ENCODE data around the gene MYH1. TPM values are rescaled to one million over a fixed set of nuclear protein-coding genes. Genes with fewer than 3 reads are reported as not detected.

MYH1 gene
- total and polyA plus RNA-seq, 2 of the 13 experiments (the other 11 are each of a cell fraction or from before 2014, with no cell fraction given), result 0.01 TPM; not detected in 1

DNA sequence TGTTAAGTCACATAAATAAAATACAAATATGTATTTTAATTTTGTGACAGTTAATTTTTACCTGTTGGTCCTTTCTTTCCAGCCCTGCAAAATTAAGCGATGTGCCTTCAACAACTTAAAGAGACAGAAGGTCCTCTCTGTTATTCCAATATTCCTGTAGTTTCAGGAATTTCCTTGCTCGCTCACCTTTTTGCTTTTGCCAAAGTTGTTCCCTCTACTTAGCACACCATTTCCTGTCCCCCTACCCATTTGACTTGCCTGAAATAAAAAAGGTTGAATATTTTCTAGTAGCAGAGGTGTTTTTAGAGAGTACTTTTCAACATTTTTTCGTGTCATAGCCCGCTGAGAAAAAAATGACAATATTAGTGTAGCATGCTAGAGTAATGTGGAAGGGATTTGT is 31.7 kb upstream of the MYH1 start:
- no peak overlapping the region for H2AFZ ChIP-seq (ENCODE audit: low read length)
- 22% methylated on average over 4 of the region's 4 CpGs for WGBS (ENCODE audit: low lambda C conversion rate)
- H3K4me2 ChIP-seq (ENCODE audit: low read depth, low read length), result no peak overlapping the region
- H3K27me3 ChIP-seq (ENCODE audit: control insufficient read depth in 1 of 2, insufficient read depth in 2 of 2, low read length in 2 of 2), result peaks cover 0 to 20% of the 10 kb centered on the region in 2 experiments; a peak in 4 of 5 replicates
- no peak overlapping the region for H3K27ac ChIP-seq (ENCODE audit: extremely low read length, insufficient read depth, low read length)
- H3K4me1 ChIP-seq (ENCODE audit: insufficient read depth, low read length), result no peaks in the 10 kb centered on the region
- H3K4me3 ChIP-seq (replicated peaks in 1 of 3; ENCODE audit: insufficient read depth in 1 of 3, low read depth in 2 of 3, low read length in 3 of 3), result no peak overlapping the region
- H4K20me1 ChIP-seq (ENCODE audit: insufficient read depth, low read length), result no peaks in the 10 kb centered on the region
- H3K36me3 ChIP-seq (replicated peaks in 1 of 2; ENCODE audit: control insufficient read depth in 1 of 2, insufficient read depth in 2 of 2, low read length in 2 of 2), result no peaks in the 10 kb centered on the region
- no peak for TF ChIP-seq NR2C2 (CRISPR knock-in tag; IDR thresholded peaks at IDR 0.05; ENCODE audit: borderline replicate concordance)
- no peak for TF ChIP-seq MTF1 (CRISPR knock-in tag; IDR thresholded peaks at IDR 0.05)
- TF ChIP-seq BRD4 (CRISPR knock-in tag; IDR thresholded peaks at IDR 0.05), result no peak
- TF ChIP-seq HMG20A (CRISPR knock-in tag; IDR thresholded peaks at IDR 0.05; ENCODE audit: borderline replicate concordance), result no peak
- DNase-seq (ENCODE audit: low spot score), result no peak
- H3K79me2 ChIP-seq (ENCODE audit: insufficient read depth, low read length), result no peaks in the 10 kb centered on the region
- H3K9me3 ChIP-seq (ENCODE audit: low read length), result no peaks in the 10 kb centered on the region
- in situ Hi-C loops (cut with HindIII; ENCODE audit: extremely low pct_ligation_motif_present, low pct_unique_long_range_greater_than_20kb), result no loop called here
- intact Hi-C loops (cut with micrococcal nuclease; ENCODE audit: unreplicated experiment), result no loop called here
- no peak overlapping the region for H3K9ac ChIP-seq (ENCODE audit: insufficient read depth, low read depth, low read length)
- ChIA-PET POLR2A (no interaction called here), CTCF (ENCODE audit: low intra/inter-chr PET ratio, low total read pairs) (no interaction called here)
- BruUV-seq (replicated peaks), result no TSS peak
- no peak for ATAC-seq
- no peak for FAIRE-seq

DNA sequence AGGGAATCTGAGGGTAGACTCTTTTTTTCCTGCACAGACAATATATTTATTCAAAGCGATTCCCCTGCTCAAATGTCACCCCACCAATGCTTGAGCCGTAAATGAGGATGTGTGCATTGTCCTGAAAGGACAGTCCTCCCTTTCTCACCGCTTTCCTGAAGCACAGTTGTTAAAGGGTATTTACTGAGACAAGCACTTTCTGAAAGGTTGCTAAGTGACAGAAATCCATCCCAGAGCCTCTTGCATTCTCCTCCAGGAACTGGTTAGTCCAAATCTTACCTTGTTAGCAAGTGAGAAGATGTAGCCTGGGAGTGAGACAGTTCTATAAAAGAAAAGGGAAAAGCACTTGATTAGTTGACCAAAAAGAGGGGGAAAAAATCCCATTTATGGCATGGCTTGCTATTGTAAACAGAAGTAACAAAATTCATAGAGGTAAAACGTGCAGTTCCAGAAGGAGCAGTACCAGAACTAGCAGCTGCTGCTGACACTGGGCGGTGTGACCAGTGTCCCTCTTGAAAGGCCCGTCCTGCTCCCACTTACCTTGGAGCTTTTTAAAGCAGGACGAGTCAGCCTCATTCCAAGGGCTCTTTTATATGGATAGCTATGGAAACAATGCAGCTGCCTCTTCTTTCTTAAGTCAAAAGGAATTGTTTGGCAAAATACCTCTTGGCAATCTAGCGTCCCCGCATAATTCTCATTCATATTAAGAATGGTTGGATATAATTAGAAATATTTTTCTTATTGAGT is 30.9 kb upstream of the MYH1 start, which contains the start of gene MYH2:
MYH2 (minus strand) TSS at position 563 of the 747 bp plus-strand sequence. CDS start 1,738 bp downstream, outside the sequence.
- no TSS peak for BruUV-seq (replicated peaks)
- FAIRE-seq, result no peak
- Histone ChIP-seq H3K27me3 (ENCODE audit: control insufficient read depth in 1 of 2, insufficient read depth in 2 of 2, low read length in 2 of 2) (peaks cover 0 to 20% of the 10 kb centered on the region in 2 experiments; a peak in 4 of 5 replicates), H3K9ac (ENCODE audit: insufficient read depth, low read depth, low read length) (no peak within 1 kb of the TSS), H4K20me1 (ENCODE audit: insufficient read depth, low read length) (no peaks in the 10 kb centered on the region), H3K27ac (ENCODE audit: extremely low read length, insufficient read depth, low read length) (no peak within 1 kb of the TSS), H2AFZ (ENCODE audit: low read length) (no peak within 1 kb of the TSS), H3K4me2 (ENCODE audit: low read depth, low read length) (no peak within 1 kb of the TSS), H3K79me2 (ENCODE audit: insufficient read depth, low read length) (no peaks in the 10 kb centered on the region), H3K4me1 (ENCODE audit: insufficient read depth, low read length) (no peaks in the 10 kb centered on the region), H3K36me3 (replicated peaks in 1 of 2; ENCODE audit: control insufficient read depth in 1 of 2, insufficient read depth in 2 of 2, low read length in 2 of 2) (no peaks in the 10 kb centered on the region), H3K4me3 (replicated peaks in 1 of 3; ENCODE audit: insufficient read depth in 1 of 3, low read depth in 2 of 3, low read length in 3 of 3) (no peak within 1 kb of the TSS), H3K9me3 (ENCODE audit: low read length) (no peaks in the 10 kb centered on the region)
- DNase-seq (ENCODE audit: low spot score), result no peak
- ChIA-PET POLR2A (no interaction called here), CTCF (ENCODE audit: low intra/inter-chr PET ratio, low total read pairs) (no interaction called here)
- 23% methylated on average over 9 of the region's 9 CpGs for WGBS (ENCODE audit: low lambda C conversion rate)
- in situ Hi-C loops (cut with HindIII; ENCODE audit: extremely low pct_ligation_motif_present, low pct_unique_long_range_greater_than_20kb) (no loop called here), intact Hi-C loops (cut with micrococcal nuclease; ENCODE audit: unreplicated experiment) (no loop called here)
- no peak for ATAC-seq
- no peak for TF ChIP-seq ZFP41 (CRISPR knock-in tag; IDR thresholded peaks at IDR 0.05; ENCODE audit: borderline replicate concordance)
- no peak for TF ChIP-seq IKZF1 (IDR thresholded peaks at IDR 0.05)
- no peak for TF ChIP-seq BHLHE40 (IDR thresholded peaks at IDR 0.05; ENCODE audit: low read length)
- TF ChIP-seq GPN1 (CRISPR knock-in tag; IDR thresholded peaks at IDR 0.05; ENCODE audit: borderline replicate concordance), result no peak
- TF ChIP-seq, protein P1, sequence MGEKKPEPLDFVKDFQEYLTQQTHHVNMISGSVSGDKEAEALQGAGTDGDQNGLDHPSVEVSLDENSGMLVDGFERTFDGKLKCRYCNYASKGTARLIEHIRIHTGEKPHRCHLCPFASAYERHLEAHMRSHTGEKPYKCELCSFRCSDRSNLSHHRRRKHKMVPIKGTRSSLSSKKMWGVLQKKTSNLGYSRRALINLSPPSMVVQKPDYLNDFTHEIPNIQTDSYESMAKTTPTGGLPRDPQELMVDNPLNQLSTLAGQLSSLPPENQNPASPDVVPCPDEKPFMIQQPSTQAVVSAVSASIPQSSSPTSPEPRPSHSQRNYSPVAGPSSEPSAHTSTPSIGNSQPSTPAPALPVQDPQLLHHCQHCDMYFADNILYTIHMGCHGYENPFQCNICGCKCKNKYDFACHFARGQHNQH (CRISPR knock-in tag; IDR thresholded peaks at IDR 0.05), result no peak
- TF ChIP-seq MAFF (IDR thresholded peaks at IDR 0.05; ENCODE audit: low read depth, low read length), result no peak
- TF ChIP-seq ZNF7 (CRISPR knock-in tag; IDR thresholded peaks at IDR 0.05), result no peak
- no peak for TF ChIP-seq SIX1 (CRISPR knock-in tag; IDR thresholded peaks at IDR 0.05; ENCODE audit: borderline replicate concordance)
- TF ChIP-seq HHEX (CRISPR knock-in tag; IDR thresholded peaks at IDR 0.05), result no peak
- no peak for TF ChIP-seq ZSCAN12 (CRISPR knock-in tag; IDR thresholded peaks at IDR 0.05)
- no peak for TF ChIP-seq TOPORS (CRISPR knock-in tag; IDR thresholded peaks at IDR 0.05)
- TF ChIP-seq, protein P2, sequence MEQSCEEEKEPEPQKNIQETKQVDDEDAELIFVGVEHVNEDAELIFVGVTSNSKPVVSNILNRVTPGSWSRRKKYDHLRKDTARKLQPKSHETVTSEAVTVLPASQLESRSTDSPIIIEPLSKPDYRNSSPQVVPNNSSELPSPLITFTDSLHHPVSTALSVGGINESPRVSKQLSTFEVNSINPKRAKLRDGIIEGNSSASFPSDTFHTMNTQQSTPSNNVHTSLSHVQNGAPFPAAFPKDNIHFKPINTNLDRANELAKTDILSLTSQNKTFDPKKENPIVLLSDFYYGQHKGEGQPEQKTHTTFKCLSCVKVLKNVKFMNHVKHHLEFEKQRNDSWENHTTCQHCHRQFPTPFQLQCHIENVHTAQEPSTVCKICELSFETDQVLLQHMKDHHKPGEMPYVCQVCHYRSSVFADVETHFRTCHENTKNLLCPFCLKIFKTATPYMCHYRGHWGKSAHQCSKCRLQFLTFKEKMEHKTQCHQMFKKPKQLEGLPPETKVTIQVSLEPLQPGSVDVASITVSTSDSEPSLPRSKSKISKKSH (CRISPR knock-in tag; IDR thresholded peaks at IDR 0.05; ENCODE audit: borderline replicate concordance), result no peak
- TF ChIP-seq, protein P3, sequence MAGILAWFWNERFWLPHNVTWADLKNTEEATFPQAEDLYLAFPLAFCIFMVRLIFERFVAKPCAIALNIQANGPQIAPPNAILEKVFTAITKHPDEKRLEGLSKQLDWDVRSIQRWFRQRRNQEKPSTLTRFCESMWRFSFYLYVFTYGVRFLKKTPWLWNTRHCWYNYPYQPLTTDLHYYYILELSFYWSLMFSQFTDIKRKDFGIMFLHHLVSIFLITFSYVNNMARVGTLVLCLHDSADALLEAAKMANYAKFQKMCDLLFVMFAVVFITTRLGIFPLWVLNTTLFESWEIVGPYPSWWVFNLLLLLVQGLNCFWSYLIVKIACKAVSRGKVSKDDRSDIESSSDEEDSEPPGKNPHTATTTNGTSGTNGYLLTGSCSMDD (CRISPR knock-in tag; IDR thresholded peaks at IDR 0.05), result no peak
